ENCODE measurements around the gene HDAC2.
"Not testable (repeated sequence)": the region's sequence is repeated elsewhere in the genome, so short reads cannot be mapped to it uniquely, and the experiment has no call there.

- not testable (repeated sequence) for TF ChIP-seq CTCF (optimal IDR thresholded peaks at IDR 0.05 in 1 of 3, IDR thresholded peaks at IDR 0.05 in 1 of 3, conservative IDR thresholded peaks at IDR 0.05 in 1 of 3; ENCODE audit: extremely low read depth in 1 of 3, insufficient read depth in 2 of 3, low read length in 3 of 3); EZH2 (IDR thresholded peaks at IDR 0.05; ENCODE audit: low read length)
Observed at GRCh38 chr6:113931907-113932306, 39.0 kb downstream of the HDAC2 start.
